ENCODE results near the gene CD163. TPM values are rescaled to one million over a fixed set of nuclear protein-coding genes. Genes with fewer than 3 reads are reported as not detected.
A peak's percentile ranks its signal among the peaks of the same experiment; 100 is the strongest.

The CD163 gene
- total RNA-seq, 1 experiment from 2014 or later = not detected

DNA sequence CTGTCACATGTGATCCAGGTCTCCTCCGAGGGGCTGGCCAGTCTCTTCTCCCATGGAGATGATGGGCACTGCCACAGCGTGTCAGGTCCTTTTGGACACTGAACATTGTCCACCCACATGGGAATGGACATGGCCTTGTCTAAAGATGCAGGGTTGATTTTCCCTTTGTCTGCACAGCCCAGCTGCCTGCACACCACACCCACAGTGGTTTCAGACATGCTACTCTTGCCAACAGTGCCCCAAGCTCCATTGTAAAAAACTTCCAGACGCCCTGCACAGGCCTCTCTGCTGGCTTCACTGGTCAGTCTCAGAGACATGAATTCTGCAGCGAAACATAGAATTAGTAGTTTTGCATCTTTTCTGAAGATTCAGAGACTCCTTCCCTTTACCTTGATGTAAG, 18.5 kb downstream of the CD163 start:
- TF ChIP-seq EZH2 (IDR thresholded peaks at IDR 0.05; ENCODE audit: low read length, unreplicated experiment) = no peak
- TF ChIP-seq, protein P1, sequence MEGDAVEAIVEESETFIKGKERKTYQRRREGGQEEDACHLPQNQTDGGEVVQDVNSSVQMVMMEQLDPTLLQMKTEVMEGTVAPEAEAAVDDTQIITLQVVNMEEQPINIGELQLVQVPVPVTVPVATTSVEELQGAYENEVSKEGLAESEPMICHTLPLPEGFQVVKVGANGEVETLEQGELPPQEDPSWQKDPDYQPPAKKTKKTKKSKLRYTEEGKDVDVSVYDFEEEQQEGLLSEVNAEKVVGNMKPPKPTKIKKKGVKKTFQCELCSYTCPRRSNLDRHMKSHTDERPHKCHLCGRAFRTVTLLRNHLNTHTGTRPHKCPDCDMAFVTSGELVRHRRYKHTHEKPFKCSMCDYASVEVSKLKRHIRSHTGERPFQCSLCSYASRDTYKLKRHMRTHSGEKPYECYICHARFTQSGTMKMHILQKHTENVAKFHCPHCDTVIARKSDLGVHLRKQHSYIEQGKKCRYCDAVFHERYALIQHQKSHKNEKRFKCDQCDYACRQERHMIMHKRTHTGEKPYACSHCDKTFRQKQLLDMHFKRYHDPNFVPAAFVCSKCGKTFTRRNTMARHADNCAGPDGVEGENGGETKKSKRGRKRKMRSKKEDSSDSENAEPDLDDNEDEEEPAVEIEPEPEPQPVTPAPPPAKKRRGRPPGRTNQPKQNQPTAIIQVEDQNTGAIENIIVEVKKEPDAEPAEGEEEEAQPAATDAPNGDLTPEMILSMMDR (conservative IDR thresholded peaks at IDR 0.05; ENCODE audit: low read depth, low read length) = no peak
- TF ChIP-seq EZH2phosphoT487 (IDR thresholded peaks at IDR 0.05; ENCODE audit: borderline replicate concordance, low read length) = no peak
- Histone ChIP-seq H3K9ac (ENCODE audit: low read length) (no peak overlapping the region), H2AFZ (ENCODE audit: low read length) (no peak overlapping the region), H3K4me3 (ENCODE audit: low read length) (no peak overlapping the region), H3K36me3 (ENCODE audit: low read depth, low read length) (no peaks in the 10 kb centered on the region), H3K27me3 (ENCODE audit: low read length) (peaks cover 17% of the 10 kb centered on the region; the same call in 1 of the 2 replicates), H3K79me2 (ENCODE audit: low read length) (no peaks in the 10 kb centered on the region), H3K9me2 (replicated peaks; ENCODE audit: low read length) (no peaks in the 10 kb centered on the region), H3K4me2 (ENCODE audit: low read length) (no peak overlapping the region), H4K20me1 (ENCODE audit: low read length) (no peaks in the 10 kb centered on the region), H3K4me1 (ENCODE audit: insufficient read depth, low read length) (no peaks in the 10 kb centered on the region), H3F3A (ENCODE audit: low read length, unreplicated experiment) (no peaks in the 10 kb centered on the region), H3K9me3 (ENCODE audit: low read length) (no peaks in the 10 kb centered on the region), H3K27ac (ENCODE audit: low read length) (no peak overlapping the region)
- no TSS peak for BruUV-seq (replicated peaks)
- CTCF ChIA-PET = no interaction called here
- no peak for DNase-seq
- POLR2A ChIA-PET (ENCODE audit: unreplicated experiment) = no interaction called here
- ATAC-seq = no peak
- intact Hi-C loops (cut with micrococcal nuclease) = no loop called here

DNA sequence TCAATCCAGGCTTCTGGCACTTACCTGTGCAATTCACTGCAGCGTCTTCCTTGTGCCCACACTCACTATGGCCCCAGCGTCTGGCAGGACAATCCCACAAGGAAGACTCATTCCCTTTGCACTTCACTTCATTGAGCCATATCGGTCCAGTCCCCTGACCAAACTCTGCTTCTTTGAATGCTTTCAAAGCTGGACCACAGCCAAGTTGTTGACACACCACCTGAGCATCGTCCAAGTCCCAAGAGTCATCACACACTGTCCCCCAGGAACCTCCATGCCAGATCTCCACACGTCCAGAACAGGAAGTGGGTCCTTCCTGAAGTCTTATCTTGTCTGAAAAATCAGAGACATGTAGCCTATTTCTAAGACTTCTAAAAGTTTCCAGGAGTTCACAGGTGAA, 20.2 kb downstream of the CD163 start:
- ChIA-PET POLR2A (ENCODE audit: unreplicated experiment) (no interaction called here), CTCF (no interaction called here)
- H3K4me2 ChIP-seq (ENCODE audit: low read length) = no peak overlapping the region

DNA sequence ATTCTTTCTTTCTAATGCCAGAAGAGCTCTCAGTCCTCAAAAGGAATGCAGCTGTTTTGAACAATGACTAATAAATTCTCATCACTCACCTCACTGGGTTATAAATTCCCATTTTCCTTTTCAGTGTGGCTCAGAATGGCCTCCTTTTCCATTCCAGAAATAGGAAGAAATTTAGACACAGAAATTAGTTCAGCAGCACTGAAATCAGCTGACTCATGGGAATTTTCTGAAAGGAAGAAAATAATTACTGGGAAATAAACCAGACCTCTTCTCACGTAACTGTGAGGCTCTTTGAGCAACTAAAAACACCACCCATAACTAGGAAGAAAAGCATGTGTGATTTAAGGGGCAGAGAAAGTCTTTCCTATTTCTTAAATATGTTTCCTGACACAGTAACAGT, 23.8 kb downstream of the CD163 start:
- H3F3A ChIP-seq (ENCODE audit: low read length, unreplicated experiment) = no peaks in the 10 kb centered on the region
- TF ChIP-seq EZH2 (IDR thresholded peaks at IDR 0.05; ENCODE audit: low read length, unreplicated experiment) (no peak), EZH2phosphoT487 (IDR thresholded peaks at IDR 0.05; ENCODE audit: borderline replicate concordance, low read length) (no peak)
- TF ChIP-seq, protein P1 (conservative IDR thresholded peaks at IDR 0.05; ENCODE audit: low read depth, low read length) = no peak
- H3K9me3 ChIP-seq (ENCODE audit: low read length) = no peaks in the 10 kb centered on the region
- DNase-seq = no peak
- no peak overlapping the region for H2AFZ ChIP-seq (ENCODE audit: low read length)
- ChIA-PET CTCF (no interaction called here), POLR2A (ENCODE audit: unreplicated experiment) (no interaction called here)
- no peaks in the 10 kb centered on the region for H3K79me2 ChIP-seq (ENCODE audit: low read length)
- H4K20me1 ChIP-seq (ENCODE audit: low read length) = no peaks in the 10 kb centered on the region
- no peaks in the 10 kb centered on the region for H3K9me2 ChIP-seq (replicated peaks; ENCODE audit: low read length)
- H3K27me3 ChIP-seq (ENCODE audit: low read length) = peaks cover 17% of the 10 kb centered on the region; the same call in 1 of the 2 replicates
- H3K4me3 ChIP-seq (ENCODE audit: low read length) = no peak overlapping the region
- intact Hi-C loops (cut with micrococcal nuclease) = no loop called here
- no peak overlapping the region for H3K9ac ChIP-seq (ENCODE audit: low read length)
- no peaks in the 10 kb centered on the region for H3K36me3 ChIP-seq (ENCODE audit: low read depth, low read length)
- no peak for ATAC-seq
- H3K4me1 ChIP-seq (ENCODE audit: insufficient read depth, low read length) = no peaks in the 10 kb centered on the region
- no TSS peak for BruUV-seq (replicated peaks)
- H3K27ac ChIP-seq (ENCODE audit: low read length) = no peak overlapping the region
- no peak overlapping the region for H3K4me2 ChIP-seq (ENCODE audit: low read length)

More for the DNA sequence above, 20.2 kb downstream of the CD163 start:
- Histone ChIP-seq H3K9me2 (replicated peaks; ENCODE audit: low read length) (no peaks in the 10 kb centered on the region), H3K9me3 (ENCODE audit: low read length) (no peaks in the 10 kb centered on the region), H3F3A (ENCODE audit: low read length, unreplicated experiment) (no peaks in the 10 kb centered on the region), H3K27ac (ENCODE audit: low read length) (no peak overlapping the region), H2AFZ (ENCODE audit: low read length) (no peak overlapping the region), H3K36me3 (ENCODE audit: low read depth, low read length) (no peaks in the 10 kb centered on the region), H3K4me1 (ENCODE audit: insufficient read depth, low read length) (no peaks in the 10 kb centered on the region), H3K79me2 (ENCODE audit: low read length) (no peaks in the 10 kb centered on the region), H3K27me3 (ENCODE audit: low read length) (peaks cover 17% of the 10 kb centered on the region; the same call in 1 of the 2 replicates), H4K20me1 (ENCODE audit: low read length) (no peaks in the 10 kb centered on the region), H3K9ac (ENCODE audit: low read length) (no peak overlapping the region), H3K4me3 (ENCODE audit: low read length) (no peak overlapping the region)
- BruUV-seq (replicated peaks) = no TSS peak
- TF ChIP-seq, protein P1 (conservative IDR thresholded peaks at IDR 0.05; ENCODE audit: low read depth, low read length) = no peak
- TF ChIP-seq EZH2phosphoT487 (IDR thresholded peaks at IDR 0.05; ENCODE audit: borderline replicate concordance, low read length) (no peak), EZH2 (IDR thresholded peaks at IDR 0.05; ENCODE audit: low read length, unreplicated experiment) (no peak)
- ATAC-seq = no peak
- intact Hi-C loops (cut with micrococcal nuclease) = no loop called here
- peak; percentile 7 for DNase-seq

All from PC-3 (cell line).